H1 (cell line): ENCODE data around the gene DOCK1. TPM values are rescaled to one million over a fixed set of nuclear protein-coding genes. Genes with fewer than 3 reads are reported as not detected.

Experiments used
- ASH2L ChIP-seq: fragments of 200-600, 300-600 bp; sonication (generic); IDR thresholded peaks from one replicate; pipeline ENCODE4 v1.7.1; 2017; ENCODE audit warnings: low read length
- BRCA1 ChIP-seq: IDR thresholded peaks from 2 replicates; pipeline ENCODE4 v1.6.1; 2012; ENCODE audit warnings: low read depth, low read length, improper control_type of control experiment
- EZH2 ChIP-seq: fragments of 200-600 bp; sonication (generic); IDR thresholded peaks from 2 replicates; pipeline ENCODE4 v1.7.1; 2012; ENCODE audit warnings: low read depth, mild to moderate bottlenecking, moderate library complexity, low read length, inconsistent platforms; ENCODE audit not compliant: severe bottlenecking
- FOSL1 ChIP-seq: IDR thresholded peaks from 2 replicates; pipeline ENCODE4 v1.6.1; 2011; ENCODE audit warnings: mild to moderate bottlenecking, low read depth, low read length, moderate library complexity; ENCODE audit not compliant: insufficient read depth
- HDAC6 ChIP-seq: IDR thresholded peaks from one replicate; pipeline ENCODE4 v1.7.1; 2012; ENCODE audit warnings: low read depth, mild to moderate bottlenecking, inconsistent platforms, low read length, moderate library complexity
- MAX ChIP-seq: IDR thresholded peaks from 2 replicates; pipeline ENCODE4 v1.6.1; 2012; ENCODE audit warnings: inconsistent platforms
- SAP30 ChIP-seq: fragments of 300-600 bp; sonication (generic); IDR thresholded peaks from 2 replicates; pipeline ENCODE4 v1.7.1; 2012; ENCODE audit warnings: low read length, moderate library complexity, mild to moderate bottlenecking, inconsistent platforms; ENCODE audit not compliant: insufficient read depth, insufficient replicate concordance
- TAF1 ChIP-seq: IDR thresholded peaks from 2 replicates; pipeline ENCODE4 v1.6.1; 2011; ENCODE audit warnings: mild to moderate bottlenecking, low read depth, low read length
- TAF7 ChIP-seq: optimal IDR thresholded peaks from 2 replicates; pipeline ENCODE3; 2011; ENCODE audit warnings: low read depth, mild to moderate bottlenecking, inconsistent platforms, low read length, moderate library complexity, borderline replicate concordance
- polyA plus RNA-seq, 7 experiments: library from polyadenylated mRNA; depleted of rRNA in 3 of 7; stranded (reverse) in 5 of 7; unstranded in 2 of 7; fragments of >200 nt in 5 of 7; fragments of 200-250 nt in 2 of 7; gene quantifications; 1 replicate in 5 of 7; 2 replicates in 1 of 7; 4 replicates in 1 of 7; pipeline versions ENCODE4 v1.2.1 to v1.2.3, GENCODE V29; 2011 to 2013; ENCODE audit warnings: missing spikeins in 2 of 7, mixed read lengths in 2 of 7
- total RNA-seq: library from RNA; stranded (reverse); fragmentation: NEBNext Ultra II Directional; extraction: Animal tissue kit (Norgen Biotek cat#: 25700); gene quantifications from 2 replicates; pipeline ENCODE4 v1.2.1, GENCODE V29; 2021

Gene DOCK1
- total and polyA plus RNA-seq, 2 of the 8 experiments (the other 6 are each of a cell fraction or from before 2014, with no cell fraction given) = 11.6 to 53.0 TPM

GRCh38 chr10:127067542-127068194, 162.4 kb downstream of the DOCK1 start (continued):
- TF ChIP-seq EZH2 (no peak), SAP30 (no peak), MAX (no peak), BRCA1 (no peak), TAF7 (no peak), HDAC6 (no peak), FOSL1 (no peak), TAF1 (no peak), ASH2L (no peak)
